ENCODE measurements around the gene ALK.

GRCh38 chr2:29558097-29558496, 363.3 kb downstream of the ALK start:
- TF ChIP-seq CTCF (conservative IDR thresholded peaks at IDR 0.05; ENCODE audit: low read depth, low read length) (no peak), EZH2phosphoT487 (IDR thresholded peaks at IDR 0.05; ENCODE audit: borderline replicate concordance, low read length) (no peak)
